Renal cortical epithelial cell (primary cell): Measurements from ENCODE around the gene AGAP1. TPM values are rescaled to one million over a fixed set of nuclear protein-coding genes. Genes with fewer than 3 reads are reported as not detected.

Source experiments
- DNase-seq: peaks from one replicate; pipeline ENCODE4 v3.0.0-alpha.2; 2011; ENCODE audit warnings: low read depth
- total RNA-seq: library from RNA; depleted of rRNA; stranded (reverse); fragments of >200 nt; gene quantifications from 2 replicates; pipeline ENCODE4 v1.2.3, GENCODE V29; 2014

AGAP1 gene
- total RNA-seq, 1 donor from 2014 or later = 17.6 TPM

- no peak for DNase-seq
Observed at GRCh38 chr2:235810846-235811245, 317.0 kb downstream of the AGAP1 start.

GRCh38 chr2:235811446-235812184 is 317.8 kb downstream of the AGAP1 start:
- DNase-seq = no peak

GRCh38 chr2:235812185-235812665 is 318.4 kb downstream of the AGAP1 start:
- no peak for DNase-seq

DNA sequence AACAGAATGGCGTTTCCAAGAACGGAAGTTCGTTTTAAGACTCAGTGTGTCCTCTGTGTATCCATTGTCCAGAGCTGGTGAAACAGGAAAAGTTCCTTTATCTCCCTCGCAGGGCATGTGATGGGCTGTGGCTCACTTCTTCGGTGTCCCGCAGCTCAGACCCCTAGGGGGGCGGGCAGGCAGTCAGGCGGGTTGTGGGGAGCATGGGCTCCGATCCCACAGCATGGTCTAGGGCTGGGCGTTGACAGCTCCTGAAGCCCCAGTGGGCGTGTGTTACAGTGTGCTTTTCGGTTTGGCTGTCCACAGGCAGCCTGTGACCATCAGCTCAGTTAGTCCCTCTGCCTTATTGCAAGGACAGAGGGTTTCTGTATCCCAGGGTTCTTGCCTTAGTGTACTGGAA is 319.6 kb downstream of the AGAP1 start:
- DNase-seq = no peak

DNA sequence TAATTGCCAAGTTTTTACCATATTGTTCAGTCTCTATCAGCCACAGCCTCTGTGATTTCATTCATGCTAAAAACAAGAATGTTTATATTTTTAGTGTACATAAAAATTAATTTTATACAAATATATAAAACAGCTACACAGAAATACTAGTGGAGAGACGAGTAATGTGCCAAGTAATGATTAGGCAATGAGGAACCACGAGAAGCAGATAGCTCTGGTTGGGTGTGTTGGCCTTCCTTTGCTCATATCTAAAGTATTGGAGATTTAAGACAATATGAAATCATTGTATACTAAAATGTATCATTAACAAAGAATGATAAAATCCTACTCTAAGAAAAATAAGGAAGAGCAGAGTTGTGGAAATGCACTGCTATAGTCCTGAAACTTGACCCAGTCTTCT is 326.7 kb downstream of the AGAP1 start:
- no peak for DNase-seq

DNA sequence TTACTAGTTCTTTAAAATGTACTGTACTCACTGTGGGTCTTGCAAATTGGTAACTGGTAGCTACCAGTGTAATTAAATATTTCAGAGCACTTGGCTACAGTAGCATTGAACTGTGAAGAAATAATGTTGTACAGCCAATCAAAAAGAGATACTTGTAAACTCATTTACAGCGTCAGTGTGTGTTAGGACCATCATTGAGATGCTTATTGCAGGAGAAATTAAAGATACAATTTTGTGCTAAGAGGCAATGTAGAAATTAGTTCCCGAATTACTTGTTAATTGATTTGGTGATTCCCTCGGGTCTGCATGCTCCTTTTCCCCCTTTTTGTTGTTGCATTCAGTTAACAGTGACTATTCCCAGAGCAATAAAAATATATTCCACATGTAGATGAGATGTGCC is 330.5 kb downstream of the AGAP1 start:
- no peak for DNase-seq

- no peak for DNase-seq
Observed at GRCh38 chr2:235825946-235826345, 332.1 kb downstream of the AGAP1 start.

GRCh38 chr2:235826826-235827225 is 333.0 kb downstream of the AGAP1 start:
- DNase-seq = no peak

DNA sequence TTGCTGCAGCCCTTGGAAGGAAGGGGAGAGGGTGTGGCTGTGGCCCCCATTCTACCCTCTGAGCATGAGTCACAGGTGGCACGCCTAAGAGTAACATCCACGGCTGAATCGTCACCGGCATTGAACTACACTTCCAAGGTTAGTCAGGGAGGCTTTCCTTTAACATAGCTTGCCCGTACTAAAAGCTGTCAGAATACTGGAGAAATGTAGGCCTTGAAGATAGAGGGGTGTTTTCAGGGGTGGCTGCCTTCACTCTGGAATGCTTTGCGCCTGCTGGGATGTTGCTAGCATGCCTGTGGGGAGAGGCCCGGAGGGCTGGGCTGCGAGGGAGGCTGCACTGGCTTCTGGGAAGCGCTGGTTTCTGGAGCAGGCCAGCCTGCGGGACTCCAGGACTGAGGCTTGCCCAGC is 333.7 kb downstream of the AGAP1 start:
- DNase-seq = peak; percentile 56

GRCh38 chr2:235829726-235830125 is 335.9 kb downstream of the AGAP1 start:
- DNase-seq = no peak

GRCh38 chr2:235831755-235832154 is 337.9 kb downstream of the AGAP1 start:
- no peak for DNase-seq

DNA sequence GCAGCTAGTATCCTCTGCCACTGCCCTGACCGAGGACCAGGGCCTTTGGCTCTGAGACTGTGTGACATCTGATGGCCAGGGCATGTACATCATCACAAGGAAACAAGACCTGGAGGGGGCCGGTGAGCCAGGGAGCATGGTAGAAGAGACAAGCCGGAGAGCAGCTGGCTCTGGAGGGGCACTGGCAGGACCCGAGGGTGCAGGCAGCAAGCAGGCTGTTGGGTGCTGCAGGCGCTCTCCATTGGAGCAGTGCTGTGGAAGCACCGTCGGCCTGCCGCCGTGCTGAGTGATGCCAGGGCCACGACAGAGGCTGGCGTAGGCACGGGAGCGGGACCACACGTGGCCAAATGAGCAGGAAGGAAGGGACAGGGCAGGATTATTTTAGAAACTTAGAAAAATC is 339.1 kb downstream of the AGAP1 start:
- no peak for DNase-seq

- no peak for DNase-seq
Observed at GRCh38 chr2:235833971-235834620, 340.3 kb downstream of the AGAP1 start.

DNA sequence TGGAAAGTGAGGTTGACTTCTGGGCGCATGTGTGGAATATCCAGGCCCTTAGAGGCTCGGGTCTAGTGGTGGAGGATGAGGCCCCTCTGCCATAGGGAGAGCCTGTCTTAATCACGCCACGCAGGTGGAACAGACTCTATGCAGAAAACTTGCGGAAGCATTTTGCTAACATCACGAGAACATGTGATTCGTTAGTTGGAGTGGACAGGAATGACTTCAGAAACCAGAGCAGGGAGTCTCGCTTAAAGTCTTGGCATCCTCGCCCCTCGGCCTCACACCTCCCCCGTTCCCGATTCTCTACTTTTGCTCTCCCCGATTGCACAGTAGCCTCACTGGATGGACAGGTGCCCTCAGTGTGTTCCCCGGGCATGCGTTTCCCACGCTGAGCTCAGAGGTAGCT is 340.9 kb downstream of the AGAP1 start:
- no peak for DNase-seq

DNA sequence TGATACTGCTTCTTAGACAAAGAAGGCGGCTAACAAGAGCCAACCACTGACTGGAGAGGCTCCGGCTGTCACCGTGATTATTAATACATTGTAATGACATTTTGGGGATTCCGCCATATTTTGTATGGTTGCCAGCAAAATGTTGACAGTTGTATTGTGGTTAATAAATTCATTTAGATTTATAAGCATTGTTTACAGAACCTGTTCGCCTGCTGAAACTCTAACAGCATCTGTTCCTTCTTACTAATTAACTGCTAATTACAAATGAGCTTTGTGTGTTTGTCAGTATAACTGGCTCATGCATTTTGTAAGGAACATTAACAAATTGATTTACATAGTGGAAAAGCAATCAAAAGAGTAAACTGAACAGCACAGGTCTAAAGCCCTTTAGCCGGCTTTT is 342.0 kb downstream of the AGAP1 start:
- DNase-seq = no peak

GRCh38 chr2:235836491-235836911 is 342.7 kb downstream of the AGAP1 start:
- peak; percentile 53 for DNase-seq

DNA sequence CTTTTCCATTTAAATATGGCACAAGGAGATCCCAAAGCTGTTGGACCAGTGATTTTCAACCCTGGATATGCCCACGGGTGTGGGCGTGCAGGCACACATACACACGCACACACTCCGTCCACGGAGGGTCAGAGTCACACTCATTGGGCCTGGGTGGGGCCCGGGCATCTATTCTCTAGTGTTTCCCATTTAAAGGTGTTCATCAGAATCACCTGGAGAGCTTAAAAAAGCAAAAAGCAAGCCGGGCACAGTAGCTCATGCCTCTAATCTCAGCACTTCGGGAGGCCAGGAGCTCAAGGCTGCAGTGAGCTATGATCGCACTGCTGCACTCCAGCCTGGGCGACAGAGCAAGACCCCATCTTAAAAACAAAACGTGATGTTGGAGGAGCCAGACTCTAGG is 345.4 kb downstream of the AGAP1 start:
- no peak for DNase-seq

DNA sequence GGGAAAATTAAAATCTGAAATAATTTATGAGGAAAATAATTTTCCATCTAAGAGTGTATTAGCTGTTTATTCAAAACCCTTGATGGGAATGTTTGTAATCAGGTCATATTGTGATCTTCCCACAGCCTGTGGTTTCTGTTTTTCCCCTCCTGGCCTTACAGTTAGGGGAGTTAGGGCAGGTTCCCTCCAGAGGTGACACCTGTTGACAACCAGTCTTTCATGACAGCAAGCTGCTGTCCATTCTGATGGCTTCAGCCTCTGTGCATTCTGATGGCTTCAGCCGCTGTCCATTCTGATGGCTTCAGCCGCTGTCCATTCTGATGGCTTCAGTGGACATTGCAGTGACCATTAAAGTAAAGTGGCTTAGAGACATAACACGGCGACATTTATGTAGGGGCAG is 346.1 kb downstream of the AGAP1 start:
- DNase-seq = no peak

GRCh38 chr2:235841863-235842262 is 348.0 kb downstream of the AGAP1 start:
- DNase-seq = no peak

- DNase-seq = no peak
Observed at GRCh38 chr2:235842941-235843340, 349.1 kb downstream of the AGAP1 start.

- DNase-seq = no peak
Observed at GRCh38 chr2:235843591-235844395, 349.9 kb downstream of the AGAP1 start.

- DNase-seq = no peak
Observed at GRCh38 chr2:235844561-235844960, 350.7 kb downstream of the AGAP1 start.

- no peak for DNase-seq
Observed at GRCh38 chr2:235845245-235845644, 351.4 kb downstream of the AGAP1 start.
